Fibroblast of lung (primary cell): ENCODE data around the gene NOCT. TPM values are rescaled to one million over a fixed set of nuclear protein-coding genes. Genes with fewer than 3 reads are reported as not detected.

ENCODE experiments used
- DNase-seq, 2 donors: peaks; one replicate each; pipeline versions ENCODE4 v3.0.0 to v3.0.0-alpha.2; 2010; ENCODE audit warnings: low read depth in 2 of 2
- H2AFZ ChIP-seq: 2 replicates; pipeline ENCODE4 v1.5.1; 2012; ENCODE audit warnings: low read length, control low read depth, inconsistent platforms
- H3K27ac ChIP-seq: 2 replicates; pipeline ENCODE4 v1.5.1; 2011; ENCODE audit warnings: low read length, control low read depth; ENCODE audit not compliant: insufficient read depth
- H3K27me3 ChIP-seq: 2 replicates; pipeline ENCODE4 v1.5.1; 2011; ENCODE audit warnings: mild to moderate bottlenecking, low read length; ENCODE audit not compliant: control insufficient read depth, insufficient read depth
- H3K36me3 ChIP-seq: 2 replicates; pipeline ENCODE4 v1.5.1; 2011; ENCODE audit warnings: low read length; ENCODE audit not compliant: control insufficient read depth, insufficient read depth
- H3K4me1 ChIP-seq: 2 replicates; pipeline ENCODE4 v1.5.1; 2011; ENCODE audit warnings: low read length; ENCODE audit not compliant: control insufficient read depth, insufficient read depth; ENCODE audit errors: extremely low read depth
- H3K4me2 ChIP-seq: 2 replicates; pipeline ENCODE4 v1.5.1; 2011; ENCODE audit warnings: low read length, control low read depth; ENCODE audit not compliant: insufficient read depth; ENCODE audit errors: extremely low read depth
- H3K4me3 ChIP-seq, 4 experiments: fragments of 200-600 bp in 1 of 4; sonication (generic) in 1 of 4; replicated peaks in 1 of 4; 2 replicates each; pipeline ENCODE4 v1.5.1; 2011 to 2016; ENCODE audit warnings: low read length in 4 of 4, low read depth in 3 of 4, mild to moderate bottlenecking in 3 of 4, control low read depth in 2 of 4, inconsistent platforms in 1 of 4, mixed read lengths in 1 of 4; ENCODE audit not compliant: insufficient read depth in 1 of 4; ENCODE audit errors: control extremely low read depth in 1 of 4
- H3K79me2 ChIP-seq: 2 replicates; pipeline ENCODE4 v1.5.1; 2012; ENCODE audit warnings: mild to moderate bottlenecking, low read length, inconsistent platforms; ENCODE audit not compliant: control insufficient read depth, insufficient read depth
- H3K9ac ChIP-seq: 2 replicates; pipeline ENCODE4 v1.5.1; 2011; ENCODE audit warnings: mild to moderate bottlenecking, low read length, control low read depth; ENCODE audit not compliant: insufficient read depth
- H3K9me3 ChIP-seq: 2 replicates; pipeline ENCODE4 v1.5.1; 2012; ENCODE audit warnings: low read depth, low read length; ENCODE audit not compliant: control insufficient read depth, insufficient read depth
- H4K20me1 ChIP-seq: 2 replicates; pipeline ENCODE4 v1.5.1; 2011; ENCODE audit warnings: low read length; ENCODE audit not compliant: control insufficient read depth, insufficient read depth; ENCODE audit errors: extremely low read depth
- CTCF ChIP-seq, 2 donors: IDR thresholded peaks in 1 of 2; conservative IDR thresholded peaks in 1 of 2; 1 replicate in 1 of 2; 2 replicates in 1 of 2; pipeline ENCODE4 v1.5.1; 2011 to 2012; ENCODE audit warnings: low read length in 2 of 2, control low read depth in 1 of 2, inconsistent platforms in 1 of 2, low read depth in 1 of 2, mild to moderate bottlenecking in 1 of 2
- EZH2 ChIP-seq: IDR thresholded peaks from 2 replicates; pipeline ENCODE4 v1.5.1; 2012; ENCODE audit warnings: low read length, control low read depth, mild to moderate bottlenecking; ENCODE audit errors: missing control alignments
- polyA plus RNA-seq, 2 donors: library from polyadenylated mRNA; depleted of rRNA in 1 of 2; stranded (reverse) in 1 of 2; unstranded in 1 of 2; fragments of >200 nt; gene quantifications; 2 replicates each; pipeline ENCODE4 v1.2.1, GENCODE V29; 2011 to 2012; ENCODE audit warnings: missing spikeins in 1 of 2
- total RNA-seq: library from RNA; depleted of rRNA; stranded (reverse); fragments of >200 nt; gene quantifications from 2 replicates; pipeline ENCODE4 v1.2.1, GENCODE V29; 2014

NOCT gene
- total and polyA plus RNA-seq, 2 donors (not counting 1 experiment from before 2014, with no cell fraction given), result 6.4 to 13.2 TPM

GRCh38 chr4:138977524-138977923 lies 38.1 kb upstream of the NOCT start:
- Histone ChIP-seq H2AFZ (no peak overlapping the region), H3K4me2 (no peak overlapping the region), H3K27ac (no peak overlapping the region), H3K4me1 (peaks cover 2% of the 10 kb centered on the region), H3K27me3 (no peaks in the 10 kb centered on the region), H4K20me1 (no peaks in the 10 kb centered on the region), H3K9ac (no peak overlapping the region), H3K36me3 (no peaks in the 10 kb centered on the region), H3K4me3 (no peak overlapping the region), H3K9me3 (no peaks in the 10 kb centered on the region), H3K79me2 (no peaks in the 10 kb centered on the region)
- DNase-seq, result no peak
- TF ChIP-seq CTCF (conservative IDR thresholded peaks at IDR 0.05 in 1 of 2, IDR thresholded peaks at IDR 0.05 in 1 of 2; ENCODE audit: low read depth in 1 of 2, low read length in 2 of 2) (no peak), EZH2 (no peak)

GRCh38 chr4:138978028-138978585 lies 37.5 kb upstream of the NOCT start:
- TF ChIP-seq CTCF (conservative IDR thresholded peaks at IDR 0.05 in 1 of 2, IDR thresholded peaks at IDR 0.05 in 1 of 2; ENCODE audit: low read depth in 1 of 2, low read length in 2 of 2) (no peak), EZH2 (no peak)
- Histone ChIP-seq H3K36me3 (no peaks in the 10 kb centered on the region), H3K9me3 (no peaks in the 10 kb centered on the region), H3K27me3 (no peaks in the 10 kb centered on the region), H2AFZ (no peak overlapping the region), H3K9ac (no peak overlapping the region), H3K79me2 (no peaks in the 10 kb centered on the region), H4K20me1 (no peaks in the 10 kb centered on the region), H3K4me2 (no peak overlapping the region), H3K4me1 (peaks cover 2% of the 10 kb centered on the region), H3K4me3 (no peak overlapping the region), H3K27ac (no peak overlapping the region)
- no peak for DNase-seq

GRCh38 chr4:138978600-138978999 lies 37.0 kb upstream of the NOCT start:
- Histone ChIP-seq H3K4me1 (peaks cover 2% of the 10 kb centered on the region), H3K27ac (no peak overlapping the region), H3K36me3 (no peaks in the 10 kb centered on the region), H3K79me2 (no peaks in the 10 kb centered on the region), H3K4me2 (no peak overlapping the region), H4K20me1 (no peaks in the 10 kb centered on the region), H3K9me3 (no peaks in the 10 kb centered on the region), H3K9ac (no peak overlapping the region), H2AFZ (no peak overlapping the region), H3K4me3 (no peak overlapping the region), H3K27me3 (no peaks in the 10 kb centered on the region)
- DNase-seq, result no peak
- no peak for TF ChIP-seq EZH2
- no peak for TF ChIP-seq CTCF (conservative IDR thresholded peaks at IDR 0.05 in 1 of 2, IDR thresholded peaks at IDR 0.05 in 1 of 2; ENCODE audit: low read depth in 1 of 2, low read length in 2 of 2)
